ENCODE measurements around the gene RDH13. TPM values are rescaled to one million over a fixed set of nuclear protein-coding genes. Genes with fewer than 3 reads are reported as not detected.

Gene RDH13
- total RNA-seq, 4 donors from 2014 or later: 70.6 to 225 (median 108) TPM

DNA sequence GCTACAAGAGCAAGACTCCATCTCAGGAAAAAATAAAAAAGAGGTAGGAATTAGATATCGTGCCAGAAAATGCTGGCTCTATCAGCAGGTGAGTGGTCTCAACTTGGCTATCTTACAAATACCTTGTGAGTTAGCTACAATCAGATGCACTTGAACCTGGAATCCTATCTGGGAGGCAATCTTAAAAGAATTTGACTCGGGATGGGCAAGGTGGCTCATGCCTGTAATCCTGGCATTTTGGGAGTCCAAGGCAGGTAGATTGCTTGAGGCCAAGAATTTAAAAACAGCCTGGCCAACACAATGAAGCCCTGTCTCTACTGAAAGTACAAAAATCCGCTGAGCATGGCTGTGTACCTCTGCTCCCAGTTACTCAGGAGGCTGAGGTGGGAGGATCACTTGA lies 67.4 kb downstream of the RDH13 start:
- no peak overlapping the region for H3K27ac ChIP-seq
- H3K9me3 ChIP-seq: no peaks in the 10 kb centered on the region
- H3K4me1 ChIP-seq: no peaks in the 10 kb centered on the region
- no peak for TF ChIP-seq POLR2AphosphoS5 (IDR thresholded peaks at IDR 0.05)
- TF ChIP-seq, protein P1, sequence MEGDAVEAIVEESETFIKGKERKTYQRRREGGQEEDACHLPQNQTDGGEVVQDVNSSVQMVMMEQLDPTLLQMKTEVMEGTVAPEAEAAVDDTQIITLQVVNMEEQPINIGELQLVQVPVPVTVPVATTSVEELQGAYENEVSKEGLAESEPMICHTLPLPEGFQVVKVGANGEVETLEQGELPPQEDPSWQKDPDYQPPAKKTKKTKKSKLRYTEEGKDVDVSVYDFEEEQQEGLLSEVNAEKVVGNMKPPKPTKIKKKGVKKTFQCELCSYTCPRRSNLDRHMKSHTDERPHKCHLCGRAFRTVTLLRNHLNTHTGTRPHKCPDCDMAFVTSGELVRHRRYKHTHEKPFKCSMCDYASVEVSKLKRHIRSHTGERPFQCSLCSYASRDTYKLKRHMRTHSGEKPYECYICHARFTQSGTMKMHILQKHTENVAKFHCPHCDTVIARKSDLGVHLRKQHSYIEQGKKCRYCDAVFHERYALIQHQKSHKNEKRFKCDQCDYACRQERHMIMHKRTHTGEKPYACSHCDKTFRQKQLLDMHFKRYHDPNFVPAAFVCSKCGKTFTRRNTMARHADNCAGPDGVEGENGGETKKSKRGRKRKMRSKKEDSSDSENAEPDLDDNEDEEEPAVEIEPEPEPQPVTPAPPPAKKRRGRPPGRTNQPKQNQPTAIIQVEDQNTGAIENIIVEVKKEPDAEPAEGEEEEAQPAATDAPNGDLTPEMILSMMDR (IDR thresholded peaks at IDR 0.05): no peak
- TF ChIP-seq POLR2A (IDR thresholded peaks at IDR 0.05): no peak
- no peak for TF ChIP-seq EP300 (IDR thresholded peaks at IDR 0.05)
- WGBS: 63% methylated on average over 3 of the region's 3 CpGs
- no peaks in the 10 kb centered on the region for H3K36me3 ChIP-seq
- no peak for DNase-seq (ENCODE audit: low spot score in 2 of 2)
- peaks cover 13% of the 10 kb centered on the region for H3K27me3 ChIP-seq
- no peak overlapping the region for H3K4me3 ChIP-seq

Other genes with a start within 250 kb of the RDH13 start
- not detected for gene KIR3DL1, start 246.7 kb downstream of the RDH13 start, total RNA-seq
- not detected for gene KIR2DS4, start 230.5 kb downstream of the RDH13 start, total RNA-seq
- not detected for gene KIR3DL2, start 212.7 kb downstream of the RDH13 start, total RNA-seq
- under 1 TPM in 1 of 4 donors, not detected in 3; 0.87 TPM for gene FCAR, start 188.9 kb downstream of the RDH13 start, total RNA-seq
- gene NCR1, start 157.0 kb downstream of the RDH13 start, total RNA-seq: not detected
- not detected for gene NLRP7, start 115.6 kb downstream of the RDH13 start, total RNA-seq
- 10 to 100 TPM in 1 of 4 donors, 1 to 10 TPM in 3; 3.5 to 10.2 (median 7.3) TPM for gene NLRP2, start 96.8 kb downstream of the RDH13 start, total RNA-seq
- gene GP6, start 24.9 kb downstream of the RDH13 start, total RNA-seq: 1 to 10 TPM in 2 of 4 donors, under 1 TPM in 1, not detected in 1; 0.42 to 2.6 (median 1.7) TPM
- 100 to 1,000 TPM; 243 to 384 (median 304) TPM for gene EPS8L1, start 12.7 kb upstream of the RDH13 start, total RNA-seq
- gene PPP1R12C, start 54.5 kb upstream of the RDH13 start, total RNA-seq: 100 to 1,000 TPM in 1 of 4 donors, 10 to 100 TPM in 3; 51.7 to 126 (median 78.7) TPM
- 10 to 100 TPM; 13.6 to 46.7 (median 19.6) TPM for gene TNNT1, start 86.1 kb upstream of the RDH13 start, total RNA-seq
- 1 to 10 TPM; 1.7 to 4.7 (median 3.2) TPM for gene TNNI3, start 94.6 kb upstream of the RDH13 start, total RNA-seq
- 10 to 100 TPM in 1 of 4 donors, 1 to 10 TPM in 1, under 1 TPM in 2; 0.48 to 10.6 (median 3.1) TPM for gene DNAAF3, start 103.5 kb upstream of the RDH13 start, total RNA-seq
- 1 to 10 TPM in 3 of 4 donors, not detected in 1; 1.1 to 7.8 (median 6.8) TPM for gene SYT5, start 117.1 kb upstream of the RDH13 start, total RNA-seq
- gene PTPRH, start 146.4 kb upstream of the RDH13 start, total RNA-seq: 1 to 10 TPM in 2 of 4 donors, under 1 TPM in 1, not detected in 1; 0.34 to 1.4 (median 1.1) TPM
- 1 to 10 TPM; 2.0 to 9.4 (median 4.2) TPM for gene TMEM86B, start 165.6 kb upstream of the RDH13 start, total RNA-seq
- 10 to 100 TPM; 49.0 to 56.2 (median 51.3) TPM for gene PPP6R1, start 195.9 kb upstream of the RDH13 start, total RNA-seq
- 10 to 100 TPM; 17.9 to 46.7 (median 36.7) TPM for gene HSPBP1, start 217.0 kb upstream of the RDH13 start, total RNA-seq
- 1 to 10 TPM in 3 of 4 donors, under 1 TPM in 1; 0.68 to 2.3 (median 1.6) TPM for gene BRSK1, start 220.8 kb upstream of the RDH13 start, total RNA-seq